GM18909 (cell line): ENCODE data around the gene SLC6A16.
"Not testable (repeated sequence)": the region's sequence is repeated elsewhere in the genome, so short reads cannot be mapped to it uniquely, and the experiment has no call there.

Experiments
- ATAC-seq: cut with Tn5 transposase; IDR thresholded peaks from one replicate; pipeline ENCODE4 v1.9.1; 2021; ENCODE audit warnings: mild to moderate bottlenecking; ENCODE audit not compliant: unreplicated experiment, poor library complexity

Gene SLC6A16

DNA sequence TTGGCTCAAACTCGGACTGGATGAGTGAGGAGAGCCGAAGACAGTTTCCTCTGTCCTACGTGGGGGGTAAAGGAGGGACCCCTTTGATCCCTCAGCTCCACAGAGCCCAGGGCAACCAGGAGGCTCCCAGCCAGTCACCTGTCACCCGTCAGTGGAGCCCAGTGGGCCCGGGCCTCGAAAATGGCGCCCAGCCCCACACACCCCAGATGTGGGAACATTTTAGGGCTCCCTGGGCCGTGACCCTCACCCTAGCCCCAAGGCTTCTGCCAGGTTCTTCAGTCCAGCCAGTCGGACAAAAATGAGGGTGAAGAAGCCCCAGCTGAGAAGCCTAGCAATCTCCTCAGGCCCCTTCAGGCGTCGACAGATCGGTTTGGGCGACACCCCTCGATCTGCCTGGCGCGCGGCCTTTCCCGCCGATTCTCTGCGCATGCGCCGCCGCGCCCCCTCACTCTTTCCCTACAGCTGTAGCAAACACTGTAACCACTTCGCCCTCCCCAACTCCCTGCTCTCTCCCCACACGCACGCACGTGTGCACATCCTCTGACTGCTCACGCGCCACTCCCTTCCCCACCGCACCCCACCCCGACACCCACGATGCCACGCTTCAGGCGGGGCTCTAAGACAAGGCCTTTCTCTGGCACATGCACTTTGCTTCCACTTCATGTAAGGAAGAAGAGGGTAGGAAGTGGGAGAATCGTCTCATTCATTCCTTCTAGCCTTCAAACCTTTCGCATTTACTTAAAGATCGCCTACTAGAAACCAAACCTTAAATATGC lies at the start of gene SLC6A16:
SLC6A16 (minus strand) TSS at position 391 of the 776 bp plus-strand sequence. CDS start 13,844 bp downstream, outside the sequence.
- ATAC-seq = no peak

DNA sequence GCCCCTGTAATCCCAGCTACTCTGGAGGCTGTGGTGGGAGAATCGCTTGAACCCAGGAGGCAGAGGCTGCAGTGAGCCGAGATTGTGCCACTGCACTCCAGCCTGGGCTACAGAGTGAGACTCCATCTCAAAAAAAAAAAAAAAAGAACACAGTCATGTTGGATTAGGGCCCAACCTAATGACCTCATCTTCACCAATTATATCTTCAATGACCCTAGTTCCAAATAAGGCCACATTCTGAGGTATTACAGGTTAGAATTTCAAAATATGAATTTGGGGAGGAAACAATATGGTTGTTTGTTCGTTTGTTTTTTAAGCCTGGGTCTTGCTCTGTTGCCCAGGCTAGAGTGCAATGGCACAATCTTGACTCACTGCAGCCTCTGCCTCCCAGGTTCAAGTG lies 48.2 kb upstream of the SLC6A16 start:
- ATAC-seq = not testable (repeated sequence)

DNA sequence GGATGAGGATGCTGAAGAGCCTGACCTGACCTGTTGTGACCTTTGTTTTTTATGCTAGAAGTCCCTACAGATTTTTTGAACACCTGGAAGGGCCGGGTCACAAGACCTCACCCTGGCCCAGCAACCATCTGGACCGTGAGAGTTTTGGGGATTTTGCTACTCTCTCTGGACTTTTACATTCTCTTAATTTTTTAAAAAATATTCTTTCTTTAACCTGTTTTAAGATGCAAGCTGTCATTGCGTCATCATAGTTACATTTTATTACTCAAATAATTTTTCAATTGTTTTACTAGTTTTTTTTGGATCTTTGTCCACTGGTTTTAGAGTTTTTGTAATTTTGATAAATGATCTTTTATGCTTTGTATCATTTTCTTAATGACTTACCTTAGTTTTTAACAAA lies 46.2 kb upstream of the SLC6A16 start:
- no peak for ATAC-seq

DNA sequence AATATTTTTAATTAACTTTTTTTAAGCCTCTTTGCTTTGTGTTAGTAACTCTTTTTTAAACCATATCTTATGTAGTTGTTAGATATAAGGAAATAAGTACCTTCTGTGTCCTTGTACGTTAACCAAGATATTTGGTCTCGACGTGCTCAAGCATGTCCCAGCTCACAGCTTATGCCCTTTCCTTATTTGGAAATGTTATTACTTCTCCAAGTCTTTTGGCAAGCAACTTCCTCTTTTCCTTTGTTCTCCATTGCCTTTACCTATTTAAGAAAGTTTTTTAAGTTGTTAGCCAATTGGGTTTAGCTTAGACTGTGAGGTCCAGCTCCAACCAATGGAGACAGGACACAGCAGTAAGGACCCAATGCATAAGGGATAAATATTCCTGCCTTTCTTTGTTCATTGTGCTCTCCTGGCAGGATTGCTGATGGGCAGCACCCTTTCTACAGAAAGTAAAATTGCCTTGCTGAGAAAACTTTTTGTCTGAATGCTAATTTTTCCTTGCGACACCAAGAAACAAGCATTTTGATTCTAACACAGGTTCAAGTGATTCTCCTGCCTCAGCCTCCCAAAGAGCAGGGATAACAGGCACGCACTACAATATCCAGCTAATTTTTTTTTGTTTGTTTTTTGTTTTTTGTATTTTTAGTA lies 43.8 kb upstream of the SLC6A16 start:
- ATAC-seq = no peak

DNA sequence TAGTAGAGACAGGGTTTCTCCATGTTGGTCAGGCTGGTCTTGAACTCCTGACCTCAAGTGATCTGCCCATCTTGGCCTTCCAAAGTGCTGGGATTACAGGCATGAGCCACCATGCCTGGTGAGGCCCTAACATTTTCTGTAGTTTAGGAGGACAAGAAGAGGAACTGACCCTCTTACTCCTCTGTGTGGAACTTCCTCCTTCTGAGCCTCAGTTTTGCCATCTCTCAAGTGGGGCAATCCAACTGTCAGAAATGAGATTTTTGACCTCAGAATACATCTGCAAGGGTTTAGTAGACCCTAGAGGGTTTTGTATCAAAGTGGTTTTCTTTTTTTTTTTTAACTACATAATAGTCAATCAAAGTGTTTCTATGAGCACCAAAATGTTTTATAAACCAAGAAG lies 41.1 kb upstream of the SLC6A16 start:
- ATAC-seq = no peak

DNA sequence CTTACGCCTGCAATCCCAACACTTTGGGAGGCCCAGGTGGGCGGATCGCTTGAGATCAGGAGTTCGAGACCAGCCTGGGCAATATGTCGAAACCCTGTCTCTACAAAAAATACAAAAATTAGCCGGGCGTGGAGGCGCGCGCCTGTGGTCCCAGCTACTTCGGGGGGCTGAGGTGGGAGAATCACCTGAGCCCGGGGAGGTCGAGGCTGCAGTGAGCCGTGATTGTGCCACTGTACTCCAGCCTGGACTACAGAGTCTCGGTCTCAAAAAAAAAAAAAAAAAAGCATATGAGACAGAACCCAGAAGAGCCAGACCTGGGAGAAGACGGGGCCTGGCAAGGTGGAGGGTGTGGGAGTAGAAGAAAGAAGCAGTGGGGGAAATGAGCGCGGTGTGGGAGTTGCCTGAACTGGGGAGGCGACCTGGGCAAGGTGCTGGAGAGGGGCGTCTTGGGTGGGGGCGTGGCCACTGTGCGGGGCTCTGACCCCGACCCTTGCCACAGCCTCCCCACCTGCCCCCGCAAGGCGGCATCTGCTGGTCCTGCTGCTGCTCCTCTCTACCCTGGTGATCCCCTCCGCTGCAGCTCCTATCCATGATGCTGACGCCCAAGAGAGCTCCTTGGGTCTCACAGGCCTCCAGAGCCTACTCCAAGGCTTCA lies 39.2 kb upstream of the SLC6A16 start:
- no peak for ATAC-seq

DNA sequence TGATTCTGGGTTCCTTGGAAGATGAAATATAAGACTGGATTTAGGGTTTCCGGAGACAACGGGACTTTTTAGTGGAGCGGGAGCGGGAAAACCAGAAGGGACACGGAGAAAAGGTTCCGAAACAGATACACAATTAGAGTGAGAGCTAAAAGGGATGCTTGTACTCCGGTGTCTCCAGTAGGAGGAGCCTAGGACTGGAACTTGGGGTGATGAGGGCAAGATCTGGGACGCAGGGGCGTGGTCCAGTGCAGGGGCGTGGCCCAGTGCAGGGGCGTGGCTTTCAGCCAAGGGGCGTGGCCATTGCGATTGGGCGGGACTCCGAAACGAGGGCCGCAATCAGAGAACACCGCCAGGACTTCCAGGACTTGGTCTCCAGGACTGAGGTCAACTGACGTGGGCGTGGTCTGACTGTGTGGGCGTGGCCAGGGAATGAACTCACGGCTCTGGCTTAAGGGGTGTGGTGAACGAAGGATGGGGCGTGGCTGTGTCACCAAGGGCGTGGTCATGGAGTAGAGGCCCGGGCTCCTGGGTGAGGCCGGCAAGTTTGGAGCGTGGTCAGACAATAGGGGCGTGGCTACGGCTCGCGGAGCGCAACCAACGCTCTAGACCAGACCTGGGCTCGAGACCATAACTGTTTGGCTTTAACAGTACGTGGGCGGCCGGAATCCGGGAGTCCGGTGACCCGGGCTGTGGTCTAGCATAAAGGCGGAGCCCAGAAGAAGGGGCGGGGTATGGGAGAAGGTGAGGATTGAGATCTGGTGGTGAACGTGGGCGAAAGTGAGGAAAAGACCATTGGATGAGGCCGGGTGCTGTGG lies 38.5 kb upstream of the SLC6A16 start, which contains the start of gene DKKL1:
DKKL1 (plus strand) TSS at position 610 of the 815 bp plus-strand sequence; CDS start at position 732, 122 bp downstream.
- peak; percentile 69 for ATAC-seq

DNA sequence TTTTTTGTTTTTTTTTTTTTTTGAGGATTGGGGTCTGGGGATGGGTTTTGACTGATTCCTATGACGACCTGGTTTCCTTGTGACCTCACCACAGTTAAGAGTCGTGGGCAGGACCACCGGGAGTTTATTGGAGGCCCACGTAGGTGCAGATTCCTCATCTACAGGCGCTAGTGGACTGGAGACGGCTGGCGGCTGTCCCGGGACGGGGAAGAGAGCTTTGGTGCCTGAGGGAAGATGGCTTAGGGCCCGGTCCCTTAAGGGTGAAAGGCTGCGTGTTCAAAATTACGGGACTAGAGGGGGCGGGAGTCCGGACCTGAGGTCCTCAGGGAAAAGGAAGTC lies 37.9 kb upstream of the SLC6A16 start:
- ATAC-seq = no peak

DNA sequence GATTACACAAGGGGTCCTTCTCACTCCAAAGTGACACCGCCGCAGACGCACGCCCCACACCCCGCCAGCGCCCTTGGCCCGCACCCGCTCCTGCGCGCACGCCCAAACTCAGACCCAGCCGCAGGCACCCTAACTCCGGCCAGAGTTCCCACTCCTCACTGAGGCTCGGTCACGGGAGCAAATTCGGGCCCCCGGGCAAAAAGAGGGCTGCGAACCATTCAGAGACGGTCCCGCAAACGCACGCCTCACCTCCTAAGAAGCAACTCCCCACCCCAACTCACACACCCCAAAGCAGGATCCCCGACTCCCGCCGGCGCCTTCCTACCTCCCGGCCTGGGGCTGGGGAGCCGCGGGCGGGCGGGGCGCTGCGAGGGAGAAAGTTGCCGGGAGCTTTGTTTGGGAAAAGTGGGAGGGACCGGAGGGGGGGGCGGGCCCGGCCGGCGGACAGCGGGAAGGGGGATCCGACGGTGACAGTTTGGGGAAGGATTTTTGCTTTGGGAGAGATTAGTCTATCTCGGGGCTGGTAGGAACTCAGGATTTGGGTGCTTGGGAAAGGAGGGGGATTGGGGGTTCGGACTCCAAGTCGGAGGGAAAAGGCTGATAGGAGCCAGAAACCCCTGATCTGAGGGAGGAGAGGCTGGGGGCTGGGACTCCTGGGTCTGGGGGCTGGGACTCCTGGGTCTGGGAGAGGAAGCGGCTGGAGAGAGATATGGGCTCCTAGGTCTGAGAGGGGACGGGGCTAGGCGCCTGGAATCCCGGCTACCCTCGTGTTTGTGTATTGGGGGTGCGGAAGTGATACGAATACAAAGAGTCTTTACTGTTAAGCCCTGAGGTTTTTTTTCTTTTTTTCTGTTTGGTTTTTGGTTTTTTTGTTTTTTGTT lies 37.3 kb upstream of the SLC6A16 start, which contains the start of gene TEAD2:
TEAD2 (minus strand) TSS at position 369 of the 881 bp plus-strand sequence. CDS start 2,341 bp downstream, outside the sequence.
- ATAC-seq = no peak

DNA sequence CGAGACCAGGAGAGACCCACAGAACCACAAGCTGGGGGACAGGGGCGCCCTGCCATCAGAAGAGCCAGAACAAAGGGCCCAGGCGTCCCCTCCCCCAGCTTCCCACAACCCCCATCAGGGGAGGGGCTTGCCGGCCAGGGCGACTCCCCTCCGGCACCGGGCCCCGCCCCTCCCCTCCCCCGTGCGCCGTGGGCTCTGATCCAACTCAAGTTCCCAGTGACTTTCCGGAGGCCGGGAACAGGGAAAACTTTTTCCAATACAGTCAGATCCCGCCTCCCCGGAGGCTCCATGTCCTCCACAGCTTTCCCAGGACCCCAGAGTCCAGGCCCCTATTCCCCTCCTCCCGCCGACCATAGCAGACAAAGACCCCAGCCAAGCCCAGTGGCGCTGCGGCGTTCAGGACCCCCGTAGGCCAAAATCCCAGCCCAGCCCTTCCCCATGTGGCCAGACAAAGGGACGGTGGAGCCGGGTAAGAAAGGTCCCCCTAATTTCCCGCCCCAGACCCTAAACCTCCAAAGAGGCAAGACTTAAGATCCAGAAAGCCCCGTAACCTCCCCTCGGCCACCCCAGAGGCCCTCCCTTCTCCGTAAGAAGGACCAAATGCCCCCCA lies 36.6 kb upstream of the SLC6A16 start:
- ATAC-seq = no peak

DNA sequence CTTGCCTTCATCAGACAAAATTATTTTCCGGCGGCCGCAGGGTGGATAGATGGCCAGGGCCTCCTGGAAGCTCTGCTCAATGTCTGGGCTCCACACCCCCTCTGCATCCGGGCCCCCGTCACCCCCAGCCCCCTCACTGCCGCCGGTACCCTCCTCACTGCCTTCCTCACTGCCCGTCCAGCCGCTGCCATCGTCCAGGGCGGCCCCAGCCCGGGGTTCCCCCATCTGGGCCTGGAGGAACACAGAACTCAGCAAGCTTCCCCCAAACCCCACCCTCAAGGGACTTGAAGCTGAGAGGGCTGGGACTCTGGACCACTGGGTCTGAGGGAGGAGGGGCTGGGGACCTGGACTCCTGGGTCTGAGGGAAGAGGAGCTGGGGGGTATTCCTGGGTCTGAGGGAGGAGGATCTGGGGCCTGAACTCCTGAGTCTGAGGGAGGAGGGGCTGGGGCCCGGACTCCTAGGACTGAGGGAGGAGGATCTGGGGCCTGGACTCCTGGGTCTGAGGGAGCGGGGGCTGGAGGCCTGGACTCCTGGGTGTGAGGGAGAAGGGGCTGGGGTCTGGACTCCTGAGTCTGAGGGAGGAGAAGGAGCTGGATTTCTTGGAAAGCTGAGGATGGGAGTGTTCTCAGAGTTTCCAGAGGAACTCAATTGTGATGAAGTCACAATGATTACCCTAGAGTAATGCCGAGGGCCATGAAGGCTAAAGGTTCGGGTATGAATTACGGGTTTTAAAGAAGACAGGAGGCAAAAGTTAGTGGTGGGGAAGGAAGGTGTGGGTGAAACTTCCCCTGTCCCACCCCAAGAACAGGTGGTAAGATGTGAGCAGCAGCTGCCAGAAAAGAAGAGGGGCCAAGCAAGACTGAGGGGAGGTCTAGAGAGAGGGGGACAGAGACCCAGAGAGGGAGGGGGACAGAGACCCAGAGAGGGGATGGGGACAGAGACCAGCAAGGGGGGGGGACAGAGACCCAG lies 35.1 kb upstream of the SLC6A16 start:
- ATAC-seq = no peak

DNA sequence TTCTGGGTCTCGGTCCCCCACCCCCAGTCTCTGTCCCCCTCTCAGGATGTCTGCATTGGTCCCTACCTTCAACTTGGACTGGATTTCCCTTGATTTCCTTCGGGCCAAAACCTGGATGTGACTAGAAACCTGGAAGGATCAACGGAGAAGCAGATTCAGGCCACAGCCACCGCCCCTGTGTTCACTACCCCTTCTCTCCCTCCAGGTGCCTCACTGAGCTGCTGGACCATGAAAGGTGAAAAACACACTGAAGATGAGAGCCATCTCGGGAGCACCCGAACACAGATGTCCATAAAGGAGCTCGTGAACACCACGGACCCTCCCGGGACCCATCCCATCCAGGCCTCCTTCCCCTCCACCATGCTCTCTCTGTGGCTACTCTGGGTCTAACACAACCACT lies 32.2 kb upstream of the SLC6A16 start:
- no peak for ATAC-seq

DNA sequence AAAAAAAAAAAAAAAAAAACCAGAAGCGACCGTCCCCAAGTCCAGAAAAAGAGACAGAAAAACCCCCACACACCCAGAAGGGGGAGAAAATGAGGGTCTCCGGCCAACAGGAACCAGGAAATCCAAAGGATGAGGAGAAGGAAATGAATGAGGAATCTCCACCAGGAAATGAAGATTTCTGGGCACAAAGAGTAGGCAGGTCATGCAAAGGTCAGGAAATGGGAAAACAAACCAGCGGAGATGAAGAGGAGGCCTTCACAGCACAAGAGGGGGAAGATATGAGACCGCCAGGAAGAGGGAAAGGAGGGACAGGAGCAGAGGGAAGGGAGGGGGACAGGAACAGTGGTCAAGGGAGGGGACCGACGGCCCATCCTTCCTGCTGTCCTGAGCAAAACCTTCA lies 31.4 kb upstream of the SLC6A16 start:
- ATAC-seq = no peak

DNA sequence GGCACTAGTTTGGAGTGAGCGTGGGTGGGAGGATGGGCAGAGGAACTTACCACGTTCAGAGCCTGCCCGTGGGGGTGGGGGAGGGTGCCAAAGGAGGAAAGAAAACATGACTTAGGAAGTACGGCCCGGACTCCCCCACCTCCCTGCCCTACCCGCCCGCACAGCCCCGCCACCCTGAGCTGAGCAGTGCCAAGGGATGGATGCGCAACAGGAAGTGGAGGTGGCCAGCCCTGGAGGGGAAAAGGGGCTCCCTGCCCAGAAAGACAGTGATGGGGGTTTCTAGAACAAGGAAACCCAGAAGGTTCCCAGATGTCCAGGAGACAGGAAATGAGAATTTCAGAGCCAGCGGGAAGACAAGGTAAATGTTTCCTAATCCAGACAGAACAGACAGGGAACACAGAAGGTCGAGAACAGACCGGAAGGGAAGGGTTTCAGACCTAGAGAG lies 30.9 kb upstream of the SLC6A16 start:
- no peak for ATAC-seq

DNA sequence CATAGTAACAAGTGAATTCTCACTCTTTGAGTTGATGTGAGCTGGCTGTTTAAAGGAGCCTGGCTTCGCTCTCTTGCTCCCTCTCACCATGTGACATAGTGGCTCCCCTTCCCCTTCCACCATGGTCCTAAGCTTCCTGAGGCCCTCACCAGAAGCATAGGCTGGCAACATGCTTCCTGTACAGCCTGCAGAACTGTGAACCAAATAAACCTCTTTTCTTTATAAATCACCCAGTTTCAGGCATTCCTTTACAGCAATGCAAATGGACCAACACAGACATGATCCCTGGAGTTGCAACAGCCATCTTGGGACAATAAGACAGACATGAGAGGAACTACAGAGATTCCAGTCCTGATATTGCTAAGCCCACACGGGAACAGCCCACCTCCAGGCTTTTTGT lies 24.6 kb upstream of the SLC6A16 start:
- no peak for ATAC-seq

DNA sequence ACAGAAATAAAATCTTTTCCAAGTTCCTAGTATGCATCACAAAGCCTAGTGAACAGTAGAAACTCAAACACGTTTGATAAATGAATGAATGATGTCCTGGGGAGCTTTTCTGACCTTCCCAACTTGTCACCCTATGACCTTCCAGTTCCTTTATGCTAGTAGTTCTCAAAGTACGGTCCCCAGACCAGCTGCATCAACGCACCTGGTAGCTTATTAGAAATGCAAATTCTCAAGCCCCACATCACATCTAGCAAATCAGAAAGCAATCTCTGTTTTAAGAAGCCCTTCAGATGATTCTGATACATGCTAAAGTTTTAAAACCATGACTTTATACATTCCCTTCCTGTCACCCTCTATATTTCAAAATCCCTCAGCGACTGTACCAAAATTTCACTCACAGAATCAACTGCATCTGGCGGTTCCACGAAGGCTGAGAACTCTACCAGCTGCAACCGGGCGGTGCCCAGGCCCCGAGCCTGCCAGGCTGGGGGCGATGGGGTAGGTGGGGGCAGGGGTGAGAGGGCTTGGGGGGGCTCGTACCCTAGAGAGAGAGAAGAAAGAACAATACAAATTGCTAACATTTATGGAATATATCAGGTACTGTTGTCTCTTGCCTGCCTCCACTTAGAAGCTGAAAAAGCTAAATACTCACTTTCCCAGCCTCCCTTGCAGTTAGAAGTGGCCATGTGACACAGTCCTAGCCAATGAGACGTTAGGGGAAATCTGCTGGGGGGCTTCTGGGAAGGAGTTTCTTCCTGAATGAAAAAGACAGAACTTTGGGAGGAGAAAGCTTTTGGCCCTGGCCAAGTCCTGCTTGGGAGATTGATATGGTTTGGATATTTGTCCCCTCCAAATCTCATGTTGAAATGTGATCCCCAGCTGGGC lies 23.6 kb upstream of the SLC6A16 start:
- ATAC-seq = no peak

DNA sequence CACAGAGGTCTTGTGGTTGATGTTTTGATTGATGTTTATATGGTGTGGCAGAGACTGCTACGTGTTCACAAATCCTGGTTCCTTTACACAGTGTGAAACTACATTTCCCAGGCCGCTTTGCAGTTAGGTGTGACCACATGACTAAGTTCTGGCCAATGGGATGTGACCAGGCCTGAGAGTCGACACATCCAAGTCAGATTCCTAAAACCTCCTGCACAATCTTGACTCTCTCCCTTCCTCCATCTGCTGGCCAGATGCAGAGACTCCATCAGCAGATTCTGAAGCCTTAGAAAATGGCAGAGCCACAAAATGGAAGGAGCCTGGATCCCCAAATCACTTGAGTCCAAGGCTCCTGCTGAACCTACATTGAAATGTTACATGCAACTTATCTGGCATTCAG lies 22.8 kb upstream of the SLC6A16 start:
- no peak for ATAC-seq
